B cell (primary cell): ENCODE data around the gene C17orf114.

ENCODE experiments used
- EZH2 ChIP-seq: IDR thresholded peaks from 2 replicates; pipeline ENCODE4 v1.6.1; 2012; ENCODE audit warnings: borderline replicate concordance, low read depth, mild to moderate bottlenecking, moderate library complexity, low read length; ENCODE audit not compliant: insufficient read depth, poor library complexity, severe bottlenecking
- TF ChIP-seq, protein P1 (sequence below): fragments of 200-600 bp; IDR thresholded peaks from one replicate; pipeline ENCODE4 v1.8.0; 2022; ENCODE audit warnings: antibody characterized with exemption, mild to moderate bottlenecking

DNA sequence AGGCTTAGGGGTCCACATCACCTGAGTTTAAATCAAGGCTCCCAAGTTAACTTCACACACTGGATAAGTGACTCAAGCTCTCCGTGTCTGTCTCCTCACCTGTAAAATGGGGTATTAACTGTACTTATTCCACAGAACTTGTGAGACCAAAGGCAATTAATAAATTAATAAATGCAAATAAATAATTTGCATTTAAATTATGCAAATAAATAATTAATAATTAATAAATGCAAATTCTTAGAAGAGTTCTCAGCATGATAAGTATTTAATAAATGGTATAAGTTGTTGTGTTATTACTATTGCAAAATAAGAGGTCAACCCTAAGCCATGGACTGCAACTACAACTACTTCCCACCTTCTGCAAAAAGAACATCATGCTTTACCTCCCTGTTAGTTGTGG lies 48.7 kb downstream of the C17orf114 start:
- TF ChIP-seq, protein P1, sequence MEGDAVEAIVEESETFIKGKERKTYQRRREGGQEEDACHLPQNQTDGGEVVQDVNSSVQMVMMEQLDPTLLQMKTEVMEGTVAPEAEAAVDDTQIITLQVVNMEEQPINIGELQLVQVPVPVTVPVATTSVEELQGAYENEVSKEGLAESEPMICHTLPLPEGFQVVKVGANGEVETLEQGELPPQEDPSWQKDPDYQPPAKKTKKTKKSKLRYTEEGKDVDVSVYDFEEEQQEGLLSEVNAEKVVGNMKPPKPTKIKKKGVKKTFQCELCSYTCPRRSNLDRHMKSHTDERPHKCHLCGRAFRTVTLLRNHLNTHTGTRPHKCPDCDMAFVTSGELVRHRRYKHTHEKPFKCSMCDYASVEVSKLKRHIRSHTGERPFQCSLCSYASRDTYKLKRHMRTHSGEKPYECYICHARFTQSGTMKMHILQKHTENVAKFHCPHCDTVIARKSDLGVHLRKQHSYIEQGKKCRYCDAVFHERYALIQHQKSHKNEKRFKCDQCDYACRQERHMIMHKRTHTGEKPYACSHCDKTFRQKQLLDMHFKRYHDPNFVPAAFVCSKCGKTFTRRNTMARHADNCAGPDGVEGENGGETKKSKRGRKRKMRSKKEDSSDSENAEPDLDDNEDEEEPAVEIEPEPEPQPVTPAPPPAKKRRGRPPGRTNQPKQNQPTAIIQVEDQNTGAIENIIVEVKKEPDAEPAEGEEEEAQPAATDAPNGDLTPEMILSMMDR, result no peak
- TF ChIP-seq EZH2, result no peak
